Stimulated activated CD4-positive, alpha-beta T cell treated with anti-CD3 and anti-CD28 coated beads, TNF-alpha, amount 100 ng/mL, for 24 hours (primary cell): Measurements from ENCODE around the gene ICAM5.

Source experiments
- DNase-seq, 3 experiments: peaks; one replicate each; pipeline ENCODE4 v3.0.0-alpha.2; 2020; ENCODE audit warnings: low read depth in 3 of 3

Gene ICAM5

DNA sequence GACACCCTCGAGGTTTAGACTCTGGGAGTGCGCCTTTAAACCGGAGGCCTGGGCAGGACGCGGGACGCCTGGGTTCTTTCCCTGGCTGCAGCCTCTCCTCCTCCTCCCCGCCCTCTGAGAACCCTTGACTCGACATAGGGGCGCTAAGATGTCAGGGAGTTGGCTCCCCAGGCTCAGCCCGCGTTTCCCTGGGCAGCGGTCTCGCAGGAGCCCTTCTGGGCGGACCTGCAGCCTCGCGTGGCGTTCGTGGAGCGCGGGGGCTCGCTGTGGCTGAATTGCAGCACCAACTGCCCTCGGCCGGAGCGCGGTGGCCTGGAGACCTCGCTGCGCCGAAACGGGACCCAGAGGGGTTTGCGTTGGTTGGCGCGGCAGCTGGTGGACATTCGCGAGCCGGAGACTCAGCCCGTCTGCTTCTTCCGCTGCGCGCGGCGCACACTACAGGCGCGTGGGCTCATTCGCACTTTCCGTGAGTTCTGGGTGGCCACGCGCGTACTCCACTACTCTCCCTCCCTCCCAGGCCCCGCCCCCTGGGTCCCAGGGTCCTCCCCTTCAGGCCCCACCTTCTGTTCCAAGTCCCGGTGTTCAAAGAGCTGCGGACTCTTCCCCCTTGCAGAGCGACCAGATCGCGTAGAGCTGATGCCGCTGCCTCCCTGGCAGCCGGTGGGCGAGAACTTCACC is 1.3 kb downstream of the ICAM5 start:
- DNase-seq: no peak

DNA sequence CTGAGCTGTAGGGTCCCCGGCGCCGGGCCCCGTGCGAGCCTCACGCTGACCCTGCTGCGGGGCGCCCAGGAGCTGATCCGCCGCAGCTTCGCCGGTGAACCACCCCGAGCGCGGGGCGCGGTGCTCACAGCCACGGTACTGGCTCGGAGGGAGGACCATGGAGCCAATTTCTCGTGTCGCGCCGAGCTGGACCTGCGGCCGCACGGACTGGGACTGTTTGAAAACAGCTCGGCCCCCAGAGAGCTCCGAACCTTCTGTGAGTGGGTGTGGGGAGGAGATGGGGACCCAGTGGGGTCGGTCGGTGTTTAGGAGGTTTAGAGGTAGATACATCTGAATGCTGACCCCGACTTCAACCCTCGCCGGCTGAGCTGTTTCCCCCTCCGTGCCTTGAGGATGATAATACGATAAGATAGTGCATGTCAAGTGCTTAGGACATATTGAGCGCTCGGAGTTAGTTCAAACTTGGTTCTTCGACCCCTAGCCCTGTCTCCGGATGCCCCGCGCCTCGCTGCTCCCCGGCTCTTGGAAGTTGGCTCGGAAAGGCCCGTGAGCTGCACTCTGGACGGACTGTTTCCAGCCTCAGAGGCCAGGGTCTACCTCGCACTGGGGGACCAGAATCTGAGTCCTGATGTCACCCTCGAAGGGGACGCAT is 1.9 kb downstream of the ICAM5 start:
- no peak for DNase-seq

DNA sequence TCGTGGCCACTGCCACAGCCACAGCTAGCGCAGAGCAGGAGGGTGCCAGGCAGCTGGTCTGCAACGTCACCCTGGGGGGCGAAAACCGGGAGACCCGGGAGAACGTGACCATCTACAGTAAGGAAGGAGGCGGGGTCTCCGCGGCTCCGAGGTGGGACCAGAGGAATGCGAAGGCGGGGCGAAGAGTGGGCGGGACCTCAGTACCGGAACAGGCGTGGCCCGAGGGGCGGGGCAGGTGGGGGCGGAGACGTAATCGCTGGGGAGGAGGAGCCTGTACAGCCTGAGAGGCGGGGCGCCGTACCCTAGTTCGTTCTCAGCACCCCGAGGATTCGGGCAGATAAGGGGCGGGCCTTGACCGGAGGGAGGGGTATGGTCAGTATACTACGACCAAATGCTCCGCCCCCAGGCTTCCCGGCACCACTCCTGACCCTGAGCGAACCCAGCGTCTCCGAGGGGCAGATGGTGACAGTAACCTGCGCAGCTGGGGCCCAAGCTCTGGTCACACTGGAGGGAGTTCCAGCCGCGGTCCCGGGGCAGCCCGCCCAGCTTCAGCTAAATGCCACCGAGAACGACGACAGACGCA is 2.5 kb downstream of the ICAM5 start:
- DNase-seq: peak in 2 of 3 experiments; percentile 51 to 75

DNA sequence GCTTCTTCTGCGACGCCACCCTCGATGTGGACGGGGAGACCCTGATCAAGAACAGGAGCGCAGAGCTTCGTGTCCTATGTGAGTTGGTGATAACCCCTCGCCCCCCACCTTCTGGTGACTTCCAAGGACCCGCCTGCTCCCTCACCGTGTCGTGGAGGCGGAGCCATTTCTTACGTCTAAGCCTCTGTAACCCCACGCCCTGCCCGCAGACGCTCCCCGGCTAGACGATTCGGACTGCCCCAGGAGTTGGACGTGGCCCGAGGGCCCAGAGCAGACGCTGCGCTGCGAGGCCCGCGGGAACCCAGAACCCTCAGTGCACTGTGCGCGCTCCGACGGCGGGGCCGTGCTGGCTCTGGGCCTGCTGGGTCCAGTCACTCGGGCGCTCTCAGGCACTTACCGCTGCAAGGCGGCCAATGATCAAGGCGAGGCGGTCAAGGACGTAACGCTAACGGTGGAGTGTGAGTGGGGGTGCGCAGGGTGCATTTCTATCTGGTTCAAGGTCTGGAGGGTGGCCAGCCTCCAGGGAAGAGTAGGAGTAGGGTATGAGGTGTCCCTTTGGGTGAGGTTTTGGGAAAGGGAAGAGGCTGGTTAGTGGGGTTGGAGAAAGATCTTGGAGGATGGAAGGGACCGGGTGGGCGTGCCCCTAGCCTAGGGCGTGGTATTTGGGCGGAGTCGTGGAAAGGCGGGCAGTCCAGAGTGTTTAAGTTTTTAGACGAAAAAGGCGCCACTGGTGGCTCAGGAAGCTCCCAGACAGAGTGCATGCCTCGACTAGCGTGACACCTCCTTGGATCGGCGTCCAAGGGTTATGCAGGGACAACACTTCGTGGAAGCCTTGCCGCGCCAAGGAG is 3.3 kb downstream of the ICAM5 start:
- DNase-seq: no peak

- DNase-seq: no peak
Measured at GRCh38 chr19:10293637-10294367, 4.0 kb downstream of the ICAM5 start.

DNA sequence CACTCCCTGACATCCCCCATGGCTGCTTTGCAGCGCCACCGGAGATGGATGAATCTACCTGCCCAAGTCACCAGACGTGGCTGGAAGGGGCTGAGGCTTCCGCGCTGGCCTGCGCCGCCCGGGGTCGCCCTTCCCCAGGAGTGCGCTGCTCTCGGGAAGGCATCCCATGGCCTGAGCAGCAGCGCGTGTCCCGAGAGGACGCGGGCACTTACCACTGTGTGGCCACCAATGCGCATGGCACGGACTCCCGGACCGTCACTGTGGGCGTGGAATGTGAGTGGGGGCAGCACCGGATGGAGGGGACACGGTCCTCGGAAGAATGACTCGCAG is 4.6 kb downstream of the ICAM5 start:
- no peak for DNase-seq

- DNase-seq: no peak
Measured at GRCh38 chr19:10295305-10295846, 5.6 kb downstream of the ICAM5 start.

- no peak for DNase-seq
Measured at GRCh38 chr19:10295847-10296591, 6.3 kb downstream of the ICAM5 start.

GRCh38 chr19:10299545-10300458 is 10.1 kb downstream of the ICAM5 start:
- no peak for DNase-seq

DNA sequence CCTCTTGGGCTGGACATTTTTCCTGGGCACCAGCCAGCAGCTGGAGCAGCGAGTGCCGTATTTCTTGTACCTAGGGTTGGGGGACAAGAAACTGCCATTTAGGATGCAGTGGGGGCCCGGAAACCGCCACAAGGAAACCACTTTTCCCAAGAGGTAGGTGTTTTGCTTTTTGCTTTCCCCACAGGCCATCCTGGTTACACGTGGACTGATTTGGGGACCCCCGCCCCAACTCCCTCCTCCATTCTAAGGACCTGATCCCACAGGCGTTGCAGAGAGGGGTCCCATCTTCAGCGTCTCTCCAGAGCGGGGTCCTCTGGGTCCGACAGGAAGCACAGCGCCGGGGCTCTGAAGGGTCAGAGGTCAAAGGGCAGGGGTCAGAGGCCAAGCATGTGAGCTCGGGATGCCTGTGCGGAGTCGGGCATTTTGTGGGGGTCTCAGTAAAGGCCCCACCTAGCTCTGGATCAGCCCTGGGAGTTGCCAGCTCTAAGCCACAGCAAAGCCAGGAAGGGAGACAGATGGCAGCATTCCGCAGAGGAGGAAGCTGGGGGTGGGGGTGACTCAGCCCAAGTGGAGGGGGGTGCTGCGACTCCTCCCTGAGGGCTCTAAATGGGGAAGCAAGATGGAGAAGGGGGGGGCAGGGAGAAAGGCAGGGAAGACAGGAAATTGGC is 15.5 kb downstream of the ICAM5 start:
- no peak for DNase-seq

GRCh38 chr19:10306327-10306726 is 16.6 kb downstream of the ICAM5 start:
- DNase-seq: no peak

- DNase-seq: no peak
Measured at GRCh38 chr19:10309423-10309822, 19.7 kb downstream of the ICAM5 start, which contains the start of gene ZGLP1. Gene ZGLP1 (minus strand): TSS chr19:10309815.

DNA sequence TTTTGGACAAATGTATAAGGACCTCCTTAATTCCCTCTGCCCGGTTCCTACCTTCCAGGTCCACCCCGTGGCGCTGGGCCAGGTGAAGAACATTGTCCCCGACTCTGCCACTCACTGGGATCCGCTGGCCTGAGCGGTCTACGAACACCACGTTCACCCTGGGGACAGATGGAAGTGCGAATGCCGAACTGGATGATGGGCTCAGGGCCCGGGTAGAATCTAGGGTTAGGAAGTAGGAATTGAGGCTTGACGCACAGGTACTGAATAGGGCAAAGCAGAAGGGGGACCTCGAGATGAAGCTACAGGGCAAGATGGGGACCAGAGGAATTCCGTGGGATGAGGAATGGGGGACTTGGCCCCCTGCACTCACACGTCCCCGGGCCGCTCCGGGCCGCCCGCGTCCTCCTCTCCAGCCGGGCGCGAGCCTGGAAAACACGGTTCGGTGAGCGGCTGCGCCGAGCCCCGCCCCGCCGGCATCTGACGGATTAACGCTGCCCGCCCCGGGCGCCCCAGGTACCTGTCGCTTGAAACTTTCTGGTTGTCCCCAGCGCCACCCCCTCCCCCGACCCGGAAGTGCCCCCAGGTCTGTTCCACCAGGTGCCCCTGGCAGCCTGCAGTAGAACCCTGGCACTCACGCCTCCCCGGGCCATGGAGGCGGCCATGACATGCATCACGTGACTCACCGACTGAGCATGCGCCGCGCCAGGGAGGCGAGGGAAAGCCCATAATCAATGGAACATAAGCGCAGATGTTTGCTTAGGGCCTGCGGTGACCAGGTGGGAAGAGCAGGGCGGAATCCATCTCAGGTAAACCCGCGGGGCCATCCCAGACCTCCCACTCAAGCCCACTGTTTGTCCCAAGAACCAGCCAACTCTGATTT is 25.8 kb downstream of the ICAM5 start, which contains the start of gene FDX2:
FDX2 (minus strand) TSS at position 681 of the 880 bp plus-strand sequence; CDS start at position 662, 19 bp downstream.
- peak; percentile 83 to 92 (median 86) for DNase-seq

- DNase-seq: no peak
Measured at GRCh38 chr19:10316229-10317044, 26.7 kb downstream of the ICAM5 start.

- no peak for DNase-seq
Measured at GRCh38 chr19:10317045-10317856, 27.5 kb downstream of the ICAM5 start.

- no peak for DNase-seq
Measured at GRCh38 chr19:10317857-10318462, 28.2 kb downstream of the ICAM5 start.
